H9 (cell line): Measurements from ENCODE around the gene LIPM. TPM values are rescaled to one million over a fixed set of nuclear protein-coding genes. Genes with fewer than 3 reads are reported as not detected.

Experiments
- DNase-seq: peaks from one replicate; pipeline ENCODE4 v3.0.0-alpha.2; 2017
- H2AFZ ChIP-seq: one replicate; pipeline ENCODE4 v1.6.1; 2013; ENCODE audit warnings: mild to moderate bottlenecking, low read length, control low read depth, moderate library complexity
- H2AK5ac ChIP-seq: 2 replicates; pipeline ENCODE4 v1.6.1; 2013; ENCODE audit warnings: low read length, control low read depth, mixed read lengths; ENCODE audit not compliant: insufficient read length
- H2BK120ac ChIP-seq: one replicate; pipeline ENCODE4 v1.6.1; 2013; ENCODE audit warnings: low read depth, mild to moderate bottlenecking, low read length, control low read depth, inconsistent platforms; ENCODE audit not compliant: poor library complexity, severe bottlenecking
- H2BK12ac ChIP-seq: 2 replicates; pipeline ENCODE4 v1.6.1; 2013; ENCODE audit warnings: low read length, control low read depth, mixed read lengths, low read depth; ENCODE audit not compliant: insufficient read length
- H2BK15ac ChIP-seq: 2 replicates; pipeline ENCODE4 v1.6.1; 2013; ENCODE audit warnings: low read depth, low read length, control low read depth
- H2BK20ac ChIP-seq: one replicate; pipeline ENCODE4 v1.6.1; 2013; ENCODE audit warnings: low read depth, mild to moderate bottlenecking, low read length, control low read depth, inconsistent platforms; ENCODE audit not compliant: poor library complexity, severe bottlenecking
- H2BK5ac ChIP-seq: 2 replicates; pipeline ENCODE4 v1.6.1; 2013; ENCODE audit warnings: low read length, control low read depth, mixed read lengths; ENCODE audit not compliant: insufficient read length
- H3K14ac ChIP-seq: 2 replicates; pipeline ENCODE4 v1.6.1; 2013; ENCODE audit warnings: low read length, control low read depth; ENCODE audit not compliant: insufficient read depth
- H3K18ac ChIP-seq: 2 replicates; pipeline ENCODE4 v1.6.1; 2013; ENCODE audit warnings: low read depth, mild to moderate bottlenecking, mixed read lengths, low read length, control low read depth; ENCODE audit not compliant: insufficient read length
- H3K23ac ChIP-seq: 2 replicates; pipeline ENCODE4 v1.6.1; 2013; ENCODE audit warnings: low read length, control low read depth, mixed read lengths, low read depth; ENCODE audit not compliant: insufficient read length
- H3K23me2 ChIP-seq: 2 replicates; pipeline ENCODE4 v1.6.1; 2013; ENCODE audit warnings: low read depth, mild to moderate bottlenecking, mixed read lengths, low read length, control low read depth; ENCODE audit not compliant: insufficient read length, poor library complexity, severe bottlenecking
- H3K27ac ChIP-seq: 2 replicates; pipeline ENCODE4 v1.5.1; 2013; ENCODE audit warnings: low read length, control low read depth, mixed read lengths, low read depth; ENCODE audit not compliant: insufficient read length
- H3K27me3 ChIP-seq: 2 replicates; pipeline ENCODE4 v1.6.1; 2013; ENCODE audit warnings: low read length, control low read depth, inconsistent platforms; ENCODE audit not compliant: insufficient read depth
- H3K4ac ChIP-seq: 2 replicates; pipeline ENCODE4 v1.6.1; 2013; ENCODE audit warnings: low read depth, mild to moderate bottlenecking, control low read depth, inconsistent platforms, low read length, moderate library complexity
- H3K4me1 ChIP-seq: 2 replicates; pipeline ENCODE4 v1.6.1; 2013; ENCODE audit warnings: low read length, control low read depth, inconsistent platforms; ENCODE audit not compliant: insufficient read depth
- H3K4me2 ChIP-seq: 2 replicates; pipeline ENCODE4 v1.6.1; 2013; ENCODE audit warnings: low read length, control low read depth, mixed read lengths; ENCODE audit not compliant: insufficient read length, insufficient read depth
- H3K56ac ChIP-seq: 2 replicates; pipeline ENCODE4 v1.6.1; 2013; ENCODE audit warnings: low read depth, mild to moderate bottlenecking, mixed read lengths, low read length, control low read depth; ENCODE audit not compliant: insufficient read length
- H3K79me1 ChIP-seq: 2 replicates; pipeline ENCODE4 v1.6.1; 2013; ENCODE audit warnings: low read depth, mild to moderate bottlenecking, moderate library complexity, low read length, control low read depth, inconsistent platforms; ENCODE audit not compliant: insufficient read depth, poor library complexity, severe bottlenecking
- H3K79me2 ChIP-seq: 2 replicates; pipeline ENCODE4 v1.6.1; 2013; ENCODE audit warnings: low read length, control low read depth, inconsistent platforms; ENCODE audit not compliant: insufficient read depth
- H3K9ac ChIP-seq: 2 replicates; pipeline ENCODE4 v1.6.1; 2013; ENCODE audit warnings: low read length, control low read depth, mixed read lengths; ENCODE audit not compliant: insufficient read length; ENCODE audit errors: extremely low read depth
- H3K9me3 ChIP-seq: one replicate; pipeline ENCODE4 v1.6.1; 2013; ENCODE audit warnings: low read depth, low read length, inconsistent platforms; ENCODE audit not compliant: control insufficient read depth
- H3T11ph ChIP-seq: one replicate; pipeline ENCODE4 v1.6.1; 2013; ENCODE audit warnings: mild to moderate bottlenecking, low read length, control low read depth, inconsistent platforms
- H4K20me1 ChIP-seq: one replicate; pipeline ENCODE4 v1.6.1; 2013; ENCODE audit not compliant: control insufficient read depth, insufficient read length, insufficient read depth
- H4K5ac ChIP-seq: 2 replicates; pipeline ENCODE4 v1.6.1; 2013; ENCODE audit warnings: low read depth, mild to moderate bottlenecking, mixed read lengths, low read length, control low read depth; ENCODE audit not compliant: insufficient read length
- H4K8ac ChIP-seq: replicated peaks from 2 replicates; pipeline ENCODE4 v1.6.1; 2013; ENCODE audit warnings: low read length, control low read depth, mixed read lengths, low read depth; ENCODE audit not compliant: insufficient read length
- H4K91ac ChIP-seq: 2 replicates; pipeline ENCODE4 v1.6.1; 2013; ENCODE audit warnings: low read depth, mild to moderate bottlenecking, moderate library complexity, mixed read lengths, low read length, control low read depth; ENCODE audit not compliant: insufficient read length
- H3K27ac Mint-ChIP-seq, 3 experiments: 2 replicates in 2 of 3; 3 replicates in 1 of 3; pipeline ENCODE4 v1.8.0; 2020 to 2021; ENCODE audit warnings: mixed read lengths in 3 of 3, mild to moderate bottlenecking in 1 of 3, moderate library complexity in 1 of 3
- H3K27me3 Mint-ChIP-seq: 2 replicates; pipeline ENCODE4 v1.8.0; 2021; ENCODE audit warnings: low read depth, mild to moderate bottlenecking, moderate library complexity, mixed read lengths
- H3K36me3 Mint-ChIP-seq, 3 experiments: 2 replicates in 2 of 3; 3 replicates in 1 of 3; pipeline ENCODE4 v1.8.0; 2020 to 2021; ENCODE audit warnings: low read depth in 3 of 3, mixed read lengths in 3 of 3; ENCODE audit not compliant: insufficient read depth in 1 of 3
- H3K4me1 Mint-ChIP-seq, 2 experiments: 2 replicates each; pipeline ENCODE4 v1.8.0; 2020; ENCODE audit warnings: mixed read lengths in 2 of 2
- H3K4me3 Mint-ChIP-seq, 2 experiments: 2 replicates in 1 of 2; 3 replicates in 1 of 2; pipeline ENCODE4 v1.8.0; 2020 to 2021; ENCODE audit warnings: mild to moderate bottlenecking in 2 of 2, mixed read lengths in 2 of 2, moderate library complexity in 1 of 2
- H3K9me3 Mint-ChIP-seq, 2 experiments: 2 replicates in 1 of 2; 3 replicates in 1 of 2; pipeline ENCODE4 v1.8.0; 2020; ENCODE audit warnings: mild to moderate bottlenecking in 2 of 2, mixed read lengths in 2 of 2, moderate library complexity in 1 of 2
- CTCF ChIP-seq: fragments of 200-600 bp; sonication (generic); conservative IDR thresholded peaks from 3 replicates; pipeline ENCODE4 v1.8.0; 2021; ENCODE audit warnings: antibody characterized with exemption, mild to moderate bottlenecking
- WGBS: extraction: QIAGEN DNeasy Blood & Tissue Kit; methylation state at CpG from one replicate; pipeline ENCODE4 v1.1.7; 2013; ENCODE audit warnings: missing lambda C conversion rate, low lambda C conversion rate, mixed read lengths; ENCODE audit not compliant: insufficient read length; ENCODE audit errors: extremely low coverage; 5-methylcytosine and 5-hydroxymethylcytosine counted together
- total RNA-seq: library from RNA; stranded (reverse); gene quantifications from 2 replicates; pipeline ENCODE4 v1.2.1, GENCODE V29; 2021

The LIPM gene
- total RNA-seq, 1 experiment from 2014 or later: not detected

- H2BK5ac ChIP-seq: no peak overlapping the region
Measured at GRCh38 chr10:88755753-88756152, 46.8 kb upstream of the LIPM start.

More at GRCh38 chr10:88755753-88756152, 46.8 kb upstream of the LIPM start:
- Histone ChIP-seq H3K56ac (no peak overlapping the region), H3K14ac (no peak overlapping the region), H3K27me3 (no peaks in the 10 kb centered on the region), H3K4me1 (no peaks in the 10 kb centered on the region), H3K9me3 (no peaks in the 10 kb centered on the region), H3K79me1 (no peaks in the 10 kb centered on the region), H3K23me2 (no peaks in the 10 kb centered on the region), H2BK15ac (no peak overlapping the region), H3K18ac (no peak overlapping the region), H2AFZ (no peak overlapping the region), H4K91ac (no peak overlapping the region), H4K5ac (no peak overlapping the region), H4K8ac (no peak overlapping the region), H3K79me2 (no peaks in the 10 kb centered on the region), H3K23ac (no peak overlapping the region), H4K20me1 (no peaks in the 10 kb centered on the region), H3K4ac (no peak overlapping the region), H2AK5ac (no peak overlapping the region), H2BK120ac (no peak overlapping the region), H2BK20ac (no peak overlapping the region), H3K27ac (no peak overlapping the region), H3T11ph (no peak overlapping the region), H3K4me2 (no peak overlapping the region), H3K9ac (no peak overlapping the region), H2BK12ac (no peak overlapping the region)
- no peaks in the 10 kb centered on the region for H3K9me3 Mint-ChIP-seq
- H3K27ac Mint-ChIP-seq: no peak overlapping the region; a peak in 2 of 7 replicates
- TF ChIP-seq CTCF: no peak
- peaks cover 8% of the 10 kb centered on the region in 2 experiments for H3K4me1 Mint-ChIP-seq
- DNase-seq: no peak
- no CpG with 5 or more reads among the region's 3 CpGs for WGBS
- H3K4me3 Mint-ChIP-seq: no peak overlapping the region
- H3K36me3 Mint-ChIP-seq: no peaks in the 10 kb centered on the region
- no peaks in the 10 kb centered on the region for H3K27me3 Mint-ChIP-seq
